H1 (cell line): Measurements from ENCODE around the gene KLHL9. TPM values are rescaled to one million over a fixed set of nuclear protein-coding genes. Genes with fewer than 3 reads are reported as not detected.

ENCODE experiments used
- polyA plus RNA-seq, 7 experiments: library from polyadenylated mRNA; depleted of rRNA in 3 of 7; stranded (reverse) in 5 of 7; unstranded in 2 of 7; fragments of >200 nt in 5 of 7; fragments of 200-250 nt in 2 of 7; gene quantifications; 1 replicate in 5 of 7; 2 replicates in 1 of 7; 4 replicates in 1 of 7; pipeline versions ENCODE4 v1.2.1 to v1.2.3, GENCODE V29; 2011 to 2013; ENCODE audit warnings: missing spikeins in 2 of 7, mixed read lengths in 2 of 7
- total RNA-seq: library from RNA; stranded (reverse); fragmentation: NEBNext Ultra II Directional; extraction: Animal tissue kit (Norgen Biotek cat#: 25700); gene quantifications from 2 replicates; pipeline ENCODE4 v1.2.1, GENCODE V29; 2021

KLHL9 gene
- total and polyA plus RNA-seq, 2 of the 8 experiments (the other 6 are each of a cell fraction or from before 2014, with no cell fraction given) = 4.9 to 15.7 TPM

Other genes starting within 250 kb of the KLHL9 start
- not detected in 2 replicates for gene IFNW1, start 193.6 kb downstream of the KLHL9 start, total RNA-seq
- gene IFNW1, start 193.6 kb downstream of the KLHL9 start, polyA plus RNA-seq (2011; rRNA removed) = not detected in 2 replicates
- gene IFNA21, start 168.7 kb downstream of the KLHL9 start, total RNA-seq = not detected in 2 replicates
- gene IFNA21, start 168.7 kb downstream of the KLHL9 start, polyA plus RNA-seq (2011; rRNA removed) = not detected in 2 replicates
- not detected in 2 replicates for gene IFNA4, start 147.8 kb downstream of the KLHL9 start, total RNA-seq
- gene IFNA4, start 147.8 kb downstream of the KLHL9 start, polyA plus RNA-seq (2011; rRNA removed) = not detected in 2 replicates
- gene IFNA7, start 133.2 kb downstream of the KLHL9 start, total RNA-seq = not detected in 2 replicates
- gene IFNA7, start 133.2 kb downstream of the KLHL9 start, polyA plus RNA-seq (2011; rRNA removed) = not detected in 2 replicates
- not detected in 2 replicates for gene IFNA10, start 128.3 kb downstream of the KLHL9 start, total RNA-seq
- gene IFNA10, start 128.3 kb downstream of the KLHL9 start, polyA plus RNA-seq (2011; rRNA removed) = not detected in 2 replicates
- not detected in 2 replicates for gene IFNA16, start 118.1 kb downstream of the KLHL9 start, total RNA-seq
- gene IFNA16, start 118.1 kb downstream of the KLHL9 start, polyA plus RNA-seq (2011; rRNA removed) = not detected in 2 replicates
- gene IFNA17, start 107.2 kb downstream of the KLHL9 start, total RNA-seq = not detected in 2 replicates
- not detected in 2 replicates for gene IFNA17, start 107.2 kb downstream of the KLHL9 start, polyA plus RNA-seq (2011; rRNA removed)
- not detected in 2 replicates for gene IFNA14, start 95.4 kb downstream of the KLHL9 start, total RNA-seq
- not detected in 2 replicates for gene IFNA14, start 95.4 kb downstream of the KLHL9 start, polyA plus RNA-seq (2011; rRNA removed)
- gene IFNA5, start 30.1 kb downstream of the KLHL9 start, total RNA-seq = not detected in 2 replicates
- not detected in 2 replicates for gene IFNA5, start 30.1 kb downstream of the KLHL9 start, polyA plus RNA-seq (2011; rRNA removed)
- not detected in 2 replicates for gene IFNA6, start 15.5 kb upstream of the KLHL9 start, total RNA-seq
- not detected in 2 replicates for gene IFNA6, start 15.5 kb upstream of the KLHL9 start, polyA plus RNA-seq (2011; rRNA removed)
- not detected in 2 replicates for gene IFNA13, start 32.7 kb upstream of the KLHL9 start, total RNA-seq
- gene IFNA13, start 32.7 kb upstream of the KLHL9 start, polyA plus RNA-seq (2011; rRNA removed) = not detected in 2 replicates
- not detected in 2 replicates for gene IFNA2, start 50.0 kb upstream of the KLHL9 start, total RNA-seq
- gene IFNA2, start 50.0 kb upstream of the KLHL9 start, polyA plus RNA-seq (2011; rRNA removed) = not detected in 2 replicates
- gene IFNA8, start 73.7 kb upstream of the KLHL9 start, total RNA-seq = not detected in 2 replicates
- not detected in 2 replicates for gene IFNA8, start 73.7 kb upstream of the KLHL9 start, polyA plus RNA-seq (2011; rRNA removed)
- gene IFNA1, start 105.0 kb upstream of the KLHL9 start, total RNA-seq = not detected in 2 replicates
- gene IFNA1, start 105.0 kb upstream of the KLHL9 start, polyA plus RNA-seq (2011; rRNA removed) = not detected in 2 replicates
- not detected in 2 replicates for gene IFNE, start 146.9 kb upstream of the KLHL9 start, total RNA-seq
- gene IFNE, start 146.9 kb upstream of the KLHL9 start, polyA plus RNA-seq (2011; rRNA removed) = 0.08 TPM in 1 of 2 replicates, not detected in the other